Measurements from ENCODE around the gene CST9. TPM values are rescaled to one million over a fixed set of nuclear protein-coding genes. Genes with fewer than 3 reads are reported as not detected.

The CST9 gene
- total RNA-seq, 1 experiment from 2014 or later = not detected

DNA sequence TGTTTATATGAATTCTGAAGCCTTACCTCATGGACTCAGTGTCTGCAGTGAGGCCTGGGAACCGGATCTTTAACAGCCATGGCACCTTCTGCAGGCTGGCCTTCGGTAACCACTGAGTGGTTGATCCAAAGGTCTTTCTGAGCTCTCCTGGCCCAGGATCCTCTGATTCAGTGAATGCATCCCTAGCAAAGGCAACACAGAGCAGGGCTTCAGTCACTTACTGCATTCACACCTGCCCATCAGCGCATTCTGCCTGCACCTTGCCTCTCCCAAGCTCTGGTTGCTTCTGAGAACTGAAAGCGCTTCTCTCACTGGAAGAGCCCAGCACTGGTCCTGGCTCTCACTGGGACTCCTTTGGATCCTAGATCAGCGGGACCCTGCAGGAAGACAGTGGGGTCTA is 8.4 kb upstream of the CST9 start:
- H3K9ac ChIP-seq (ENCODE audit: low read length) = no peak overlapping the region
- no TSS peak for BruUV-seq (replicated peaks)
- ChIA-PET POLR2A (ENCODE audit: unreplicated experiment) (no interaction called here), CTCF (no interaction called here)
- no peaks in the 10 kb centered on the region for H3K79me2 ChIP-seq (ENCODE audit: low read length)
- no peak overlapping the region for H3K4me2 ChIP-seq (ENCODE audit: low read length)
- H3K36me3 ChIP-seq (ENCODE audit: low read depth, low read length) = no peaks in the 10 kb centered on the region
- 0 out of 2 replicates have a peak, but pooled peaks cover 6% of the 10 kb centered on the region for H3K27me3 ChIP-seq (ENCODE audit: low read length)
- H3F3A ChIP-seq (ENCODE audit: low read length, unreplicated experiment) = no peaks in the 10 kb centered on the region
- no peaks in the 10 kb centered on the region for H3K9me2 ChIP-seq (replicated peaks; ENCODE audit: low read length)
- no peaks in the 10 kb centered on the region for H3K4me1 ChIP-seq (ENCODE audit: insufficient read depth, low read length)
- intact Hi-C loops (cut with micrococcal nuclease) = no loop called here
- TF ChIP-seq, protein P1, sequence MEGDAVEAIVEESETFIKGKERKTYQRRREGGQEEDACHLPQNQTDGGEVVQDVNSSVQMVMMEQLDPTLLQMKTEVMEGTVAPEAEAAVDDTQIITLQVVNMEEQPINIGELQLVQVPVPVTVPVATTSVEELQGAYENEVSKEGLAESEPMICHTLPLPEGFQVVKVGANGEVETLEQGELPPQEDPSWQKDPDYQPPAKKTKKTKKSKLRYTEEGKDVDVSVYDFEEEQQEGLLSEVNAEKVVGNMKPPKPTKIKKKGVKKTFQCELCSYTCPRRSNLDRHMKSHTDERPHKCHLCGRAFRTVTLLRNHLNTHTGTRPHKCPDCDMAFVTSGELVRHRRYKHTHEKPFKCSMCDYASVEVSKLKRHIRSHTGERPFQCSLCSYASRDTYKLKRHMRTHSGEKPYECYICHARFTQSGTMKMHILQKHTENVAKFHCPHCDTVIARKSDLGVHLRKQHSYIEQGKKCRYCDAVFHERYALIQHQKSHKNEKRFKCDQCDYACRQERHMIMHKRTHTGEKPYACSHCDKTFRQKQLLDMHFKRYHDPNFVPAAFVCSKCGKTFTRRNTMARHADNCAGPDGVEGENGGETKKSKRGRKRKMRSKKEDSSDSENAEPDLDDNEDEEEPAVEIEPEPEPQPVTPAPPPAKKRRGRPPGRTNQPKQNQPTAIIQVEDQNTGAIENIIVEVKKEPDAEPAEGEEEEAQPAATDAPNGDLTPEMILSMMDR (conservative IDR thresholded peaks at IDR 0.05; ENCODE audit: low read depth, low read length) = no peak
- TF ChIP-seq EZH2 (IDR thresholded peaks at IDR 0.05; ENCODE audit: low read length, unreplicated experiment) = no peak
- no peak for TF ChIP-seq EZH2phosphoT487 (IDR thresholded peaks at IDR 0.05; ENCODE audit: borderline replicate concordance, low read length)
- H4K20me1 ChIP-seq (ENCODE audit: low read length) = no peaks in the 10 kb centered on the region
- H3K27ac ChIP-seq (ENCODE audit: low read length) = no peak overlapping the region
- H3K9me3 ChIP-seq (ENCODE audit: low read length) = no peaks in the 10 kb centered on the region
- ATAC-seq (no peak), DNase-seq (no peak)
- no peak overlapping the region for H2AFZ ChIP-seq (ENCODE audit: low read length)
- H3K4me3 ChIP-seq (ENCODE audit: low read length) = no peak overlapping the region

DNA sequence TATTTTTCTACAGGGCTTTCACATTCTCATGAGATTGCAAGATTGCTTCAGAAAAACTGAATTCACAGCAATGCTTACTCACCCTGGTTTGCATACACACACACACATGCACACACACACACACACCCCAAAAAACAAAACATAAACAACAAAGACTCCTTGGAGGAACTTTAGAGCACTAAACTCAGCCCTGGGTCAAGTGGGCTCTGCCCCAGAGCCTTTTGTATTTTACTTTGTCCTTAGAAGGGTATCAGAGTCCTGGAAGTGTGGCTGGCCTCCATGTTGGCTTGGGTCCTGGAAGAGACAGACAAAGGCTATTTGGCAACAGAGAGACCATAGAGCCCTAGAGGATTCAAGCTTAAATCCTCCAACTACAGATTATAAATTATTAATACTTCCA is 8.0 kb upstream of the CST9 start:
- ATAC-seq (no peak), DNase-seq (no peak)
- Histone ChIP-seq H3K4me1 (ENCODE audit: insufficient read depth, low read length) (no peaks in the 10 kb centered on the region), H3K4me2 (ENCODE audit: low read length) (no peak overlapping the region), H3K9me2 (replicated peaks; ENCODE audit: low read length) (no peaks in the 10 kb centered on the region), H3K9me3 (ENCODE audit: low read length) (no peaks in the 10 kb centered on the region), H3K79me2 (ENCODE audit: low read length) (no peaks in the 10 kb centered on the region), H3K4me3 (ENCODE audit: low read length) (no peak overlapping the region), H2AFZ (ENCODE audit: low read length) (no peak overlapping the region), H3K9ac (ENCODE audit: low read length) (no peak overlapping the region), H3K27ac (ENCODE audit: low read length) (no peak overlapping the region), H3K36me3 (ENCODE audit: low read depth, low read length) (no peaks in the 10 kb centered on the region), H4K20me1 (ENCODE audit: low read length) (no peaks in the 10 kb centered on the region), H3K27me3 (ENCODE audit: low read length) (0 out of 2 replicates have a peak, but pooled peaks cover 6% of the 10 kb centered on the region), H3F3A (ENCODE audit: low read length, unreplicated experiment) (no peaks in the 10 kb centered on the region)
- TF ChIP-seq EZH2phosphoT487 (IDR thresholded peaks at IDR 0.05; ENCODE audit: borderline replicate concordance, low read length) = no peak
- ChIA-PET CTCF (no interaction called here), POLR2A (ENCODE audit: unreplicated experiment) (no interaction called here)
- intact Hi-C loops (cut with micrococcal nuclease) = no loop called here
- no TSS peak for BruUV-seq (replicated peaks)

DNA sequence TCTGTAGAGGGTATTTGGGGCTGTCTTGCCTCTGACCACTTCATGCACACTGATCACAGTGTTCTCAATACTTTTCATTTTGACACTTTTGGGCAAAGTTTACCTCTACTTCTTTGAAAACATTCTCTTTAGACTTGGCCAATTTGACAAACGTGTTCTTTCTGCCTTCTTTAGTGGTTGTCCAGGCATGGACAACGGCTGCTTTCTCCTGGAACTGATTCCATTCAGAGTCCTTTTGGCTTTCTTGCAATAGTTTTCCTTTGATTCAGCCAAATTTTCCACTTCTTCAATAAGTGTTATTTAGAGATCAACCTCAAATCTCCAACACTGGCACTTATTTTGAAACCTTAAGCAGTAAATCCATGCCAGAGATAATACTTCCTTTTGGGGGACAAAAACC is 6.7 kb upstream of the CST9 start:
- no TSS peak for BruUV-seq (replicated peaks)
- Histone ChIP-seq H3F3A (ENCODE audit: low read length, unreplicated experiment) (no peaks in the 10 kb centered on the region), H3K36me3 (ENCODE audit: low read depth, low read length) (no peaks in the 10 kb centered on the region), H3K27ac (ENCODE audit: low read length) (no peak overlapping the region), H2AFZ (ENCODE audit: low read length) (no peak overlapping the region), H3K9me2 (replicated peaks; ENCODE audit: low read length) (no peaks in the 10 kb centered on the region), H3K79me2 (ENCODE audit: low read length) (no peaks in the 10 kb centered on the region), H3K27me3 (ENCODE audit: low read length) (0 out of 2 replicates have a peak, but pooled peaks cover 6% of the 10 kb centered on the region), H3K4me1 (ENCODE audit: insufficient read depth, low read length) (no peaks in the 10 kb centered on the region), H3K9me3 (ENCODE audit: low read length) (no peaks in the 10 kb centered on the region), H3K4me3 (ENCODE audit: low read length) (no peak overlapping the region), H4K20me1 (ENCODE audit: low read length) (no peaks in the 10 kb centered on the region), H3K9ac (ENCODE audit: low read length) (no peak overlapping the region), H3K4me2 (ENCODE audit: low read length) (no peak overlapping the region)
- ChIA-PET CTCF (no interaction called here), POLR2A (ENCODE audit: unreplicated experiment) (no interaction called here)
- DNase-seq = no peak
- ATAC-seq = no peak
- TF ChIP-seq, protein P1 (conservative IDR thresholded peaks at IDR 0.05; ENCODE audit: low read depth, low read length) = no peak
- TF ChIP-seq EZH2phosphoT487 (IDR thresholded peaks at IDR 0.05; ENCODE audit: borderline replicate concordance, low read length) = no peak
- TF ChIP-seq EZH2 (IDR thresholded peaks at IDR 0.05; ENCODE audit: low read length, unreplicated experiment) = no peak
- intact Hi-C loops (cut with micrococcal nuclease) = no loop called here

Measured in PC-3 (cell line).